ENCODE results near the gene OR6C70. TPM values are rescaled to one million over a fixed set of nuclear protein-coding genes. Genes with fewer than 3 reads are reported as not detected.

Gene OR6C70
- total RNA-seq, 1 experiment from 2014 or later = not detected

DNA sequence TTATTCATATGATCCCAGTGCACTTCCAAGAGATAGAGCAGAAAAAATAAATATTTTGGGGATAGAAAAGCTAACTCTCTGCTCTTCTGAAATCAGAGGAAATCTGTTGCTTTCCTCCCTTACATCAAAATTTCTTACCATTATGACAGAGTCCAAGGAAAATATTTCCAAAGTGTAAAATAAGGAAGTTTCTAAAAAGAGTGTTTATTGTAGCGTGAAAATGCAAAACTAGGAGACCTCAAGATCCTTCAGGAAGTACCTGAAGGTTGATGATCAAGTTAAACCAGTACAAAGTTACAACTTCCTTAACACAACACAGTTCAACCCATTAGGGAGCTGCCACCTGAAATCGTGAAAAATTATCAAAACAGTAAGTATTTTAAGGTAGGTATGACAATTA, 26.2 kb downstream of the OR6C70 start, which contains the start of gene OR6C2:
Gene OR6C2 (plus strand): TSS at position 301 of the 400 bp plus-strand sequence. CDS start 8,138 bp downstream, outside the sequence.
- peaks cover 40% of the 10 kb centered on the region for H3K9me3 Mint-ChIP-seq
- H3K27ac Mint-ChIP-seq = no peak within 1 kb of the TSS
- TF ChIP-seq, protein P1, sequence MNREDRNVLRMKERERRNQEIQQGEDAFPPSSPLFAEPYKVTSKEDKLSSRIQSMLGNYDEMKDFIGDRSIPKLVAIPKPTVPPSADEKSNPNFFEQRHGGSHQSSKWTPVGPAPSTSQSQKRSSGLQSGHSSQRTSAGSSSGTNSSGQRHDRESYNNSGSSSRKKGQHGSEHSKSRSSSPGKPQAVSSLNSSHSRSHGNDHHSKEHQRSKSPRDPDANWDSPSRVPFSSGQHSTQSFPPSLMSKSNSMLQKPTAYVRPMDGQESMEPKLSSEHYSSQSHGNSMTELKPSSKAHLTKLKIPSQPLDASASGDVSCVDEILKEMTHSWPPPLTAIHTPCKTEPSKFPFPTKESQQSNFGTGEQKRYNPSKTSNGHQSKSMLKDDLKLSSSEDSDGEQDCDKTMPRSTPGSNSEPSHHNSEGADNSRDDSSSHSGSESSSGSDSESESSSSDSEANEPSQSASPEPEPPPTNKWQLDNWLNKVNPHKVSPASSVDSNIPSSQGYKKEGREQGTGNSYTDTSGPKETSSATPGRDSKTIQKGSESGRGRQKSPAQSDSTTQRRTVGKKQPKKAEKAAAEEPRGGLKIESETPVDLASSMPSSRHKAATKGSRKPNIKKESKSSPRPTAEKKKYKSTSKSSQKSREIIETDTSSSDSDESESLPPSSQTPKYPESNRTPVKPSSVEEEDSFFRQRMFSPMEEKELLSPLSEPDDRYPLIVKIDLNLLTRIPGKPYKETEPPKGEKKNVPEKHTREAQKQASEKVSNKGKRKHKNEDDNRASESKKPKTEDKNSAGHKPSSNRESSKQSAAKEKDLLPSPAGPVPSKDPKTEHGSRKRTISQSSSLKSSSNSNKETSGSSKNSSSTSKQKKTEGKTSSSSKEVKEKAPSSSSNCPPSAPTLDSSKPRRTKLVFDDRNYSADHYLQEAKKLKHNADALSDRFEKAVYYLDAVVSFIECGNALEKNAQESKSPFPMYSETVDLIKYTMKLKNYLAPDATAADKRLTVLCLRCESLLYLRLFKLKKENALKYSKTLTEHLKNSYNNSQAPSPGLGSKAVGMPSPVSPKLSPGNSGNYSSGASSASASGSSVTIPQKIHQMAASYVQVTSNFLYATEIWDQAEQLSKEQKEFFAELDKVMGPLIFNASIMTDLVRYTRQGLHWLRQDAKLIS (CRISPR knock-in tag; IDR thresholded peaks at IDR 0.05; ENCODE audit: borderline replicate concordance) = no peak
- TF ChIP-seq ZNF396 (CRISPR knock-in tag; IDR thresholded peaks at IDR 0.05; ENCODE audit: borderline replicate concordance) (no peak), ZNF263 (CRISPR knock-in tag; IDR thresholded peaks at IDR 0.05; ENCODE audit: low read depth) (no peak), ZNF138 (CRISPR knock-in tag; conservative IDR thresholded peaks at IDR 0.05) (no peak), TP53 (CRISPR knock-in tag; IDR thresholded peaks at IDR 0.05) (no peak), FOXJ3 (CRISPR knock-in tag; IDR thresholded peaks at IDR 0.05; ENCODE audit: borderline replicate concordance) (no peak), RELA (CRISPR knock-in tag; IDR thresholded peaks at IDR 0.05; ENCODE audit: borderline replicate concordance) (no peak), HMGA2 (CRISPR knock-in tag; IDR thresholded peaks at IDR 0.05) (no peak), NR3C1 (CRISPR knock-in tag; conservative IDR thresholded peaks at IDR 0.05; ENCODE audit: low read depth) (no peak), FOXP1 (CRISPR knock-in tag; IDR thresholded peaks at IDR 0.05; ENCODE audit: borderline replicate concordance) (no peak)
- TF ChIP-seq, protein P2, sequence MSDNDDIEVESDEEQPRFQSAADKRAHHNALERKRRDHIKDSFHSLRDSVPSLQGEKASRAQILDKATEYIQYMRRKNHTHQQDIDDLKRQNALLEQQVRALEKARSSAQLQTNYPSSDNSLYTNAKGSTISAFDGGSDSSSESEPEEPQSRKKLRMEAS (CRISPR knock-in tag; IDR thresholded peaks at IDR 0.05) = no peak
- TF ChIP-seq, protein P3, sequence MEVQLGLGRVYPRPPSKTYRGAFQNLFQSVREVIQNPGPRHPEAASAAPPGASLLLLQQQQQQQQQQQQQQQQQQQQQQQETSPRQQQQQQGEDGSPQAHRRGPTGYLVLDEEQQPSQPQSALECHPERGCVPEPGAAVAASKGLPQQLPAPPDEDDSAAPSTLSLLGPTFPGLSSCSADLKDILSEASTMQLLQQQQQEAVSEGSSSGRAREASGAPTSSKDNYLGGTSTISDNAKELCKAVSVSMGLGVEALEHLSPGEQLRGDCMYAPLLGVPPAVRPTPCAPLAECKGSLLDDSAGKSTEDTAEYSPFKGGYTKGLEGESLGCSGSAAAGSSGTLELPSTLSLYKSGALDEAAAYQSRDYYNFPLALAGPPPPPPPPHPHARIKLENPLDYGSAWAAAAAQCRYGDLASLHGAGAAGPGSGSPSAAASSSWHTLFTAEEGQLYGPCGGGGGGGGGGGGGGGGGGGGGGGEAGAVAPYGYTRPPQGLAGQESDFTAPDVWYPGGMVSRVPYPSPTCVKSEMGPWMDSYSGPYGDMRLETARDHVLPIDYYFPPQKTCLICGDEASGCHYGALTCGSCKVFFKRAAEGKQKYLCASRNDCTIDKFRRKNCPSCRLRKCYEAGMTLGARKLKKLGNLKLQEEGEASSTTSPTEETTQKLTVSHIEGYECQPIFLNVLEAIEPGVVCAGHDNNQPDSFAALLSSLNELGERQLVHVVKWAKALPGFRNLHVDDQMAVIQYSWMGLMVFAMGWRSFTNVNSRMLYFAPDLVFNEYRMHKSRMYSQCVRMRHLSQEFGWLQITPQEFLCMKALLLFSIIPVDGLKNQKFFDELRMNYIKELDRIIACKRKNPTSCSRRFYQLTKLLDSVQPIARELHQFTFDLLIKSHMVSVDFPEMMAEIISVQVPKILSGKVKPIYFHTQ (CRISPR knock-in tag; IDR thresholded peaks at IDR 0.05) = no peak
- TF ChIP-seq, protein P4, sequence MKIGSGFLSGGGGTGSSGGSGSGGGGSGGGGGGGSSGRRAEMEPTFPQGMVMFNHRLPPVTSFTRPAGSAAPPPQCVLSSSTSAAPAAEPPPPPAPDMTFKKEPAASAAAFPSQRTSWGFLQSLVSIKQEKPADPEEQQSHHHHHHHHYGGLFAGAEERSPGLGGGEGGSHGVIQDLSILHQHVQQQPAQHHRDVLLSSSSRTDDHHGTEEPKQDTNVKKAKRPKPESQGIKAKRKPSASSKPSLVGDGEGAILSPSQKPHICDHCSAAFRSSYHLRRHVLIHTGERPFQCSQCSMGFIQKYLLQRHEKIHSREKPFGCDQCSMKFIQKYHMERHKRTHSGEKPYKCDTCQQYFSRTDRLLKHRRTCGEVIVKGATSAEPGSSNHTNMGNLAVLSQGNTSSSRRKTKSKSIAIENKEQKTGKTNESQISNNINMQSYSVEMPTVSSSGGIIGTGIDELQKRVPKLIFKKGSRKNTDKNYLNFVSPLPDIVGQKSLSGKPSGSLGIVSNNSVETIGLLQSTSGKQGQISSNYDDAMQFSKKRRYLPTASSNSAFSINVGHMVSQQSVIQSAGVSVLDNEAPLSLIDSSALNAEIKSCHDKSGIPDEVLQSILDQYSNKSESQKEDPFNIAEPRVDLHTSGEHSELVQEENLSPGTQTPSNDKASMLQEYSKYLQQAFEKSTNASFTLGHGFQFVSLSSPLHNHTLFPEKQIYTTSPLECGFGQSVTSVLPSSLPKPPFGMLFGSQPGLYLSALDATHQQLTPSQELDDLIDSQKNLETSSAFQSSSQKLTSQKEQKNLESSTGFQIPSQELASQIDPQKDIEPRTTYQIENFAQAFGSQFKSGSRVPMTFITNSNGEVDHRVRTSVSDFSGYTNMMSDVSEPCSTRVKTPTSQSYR (CRISPR knock-in tag; IDR thresholded peaks at IDR 0.05) = no peak
- TF ChIP-seq, protein P5, sequence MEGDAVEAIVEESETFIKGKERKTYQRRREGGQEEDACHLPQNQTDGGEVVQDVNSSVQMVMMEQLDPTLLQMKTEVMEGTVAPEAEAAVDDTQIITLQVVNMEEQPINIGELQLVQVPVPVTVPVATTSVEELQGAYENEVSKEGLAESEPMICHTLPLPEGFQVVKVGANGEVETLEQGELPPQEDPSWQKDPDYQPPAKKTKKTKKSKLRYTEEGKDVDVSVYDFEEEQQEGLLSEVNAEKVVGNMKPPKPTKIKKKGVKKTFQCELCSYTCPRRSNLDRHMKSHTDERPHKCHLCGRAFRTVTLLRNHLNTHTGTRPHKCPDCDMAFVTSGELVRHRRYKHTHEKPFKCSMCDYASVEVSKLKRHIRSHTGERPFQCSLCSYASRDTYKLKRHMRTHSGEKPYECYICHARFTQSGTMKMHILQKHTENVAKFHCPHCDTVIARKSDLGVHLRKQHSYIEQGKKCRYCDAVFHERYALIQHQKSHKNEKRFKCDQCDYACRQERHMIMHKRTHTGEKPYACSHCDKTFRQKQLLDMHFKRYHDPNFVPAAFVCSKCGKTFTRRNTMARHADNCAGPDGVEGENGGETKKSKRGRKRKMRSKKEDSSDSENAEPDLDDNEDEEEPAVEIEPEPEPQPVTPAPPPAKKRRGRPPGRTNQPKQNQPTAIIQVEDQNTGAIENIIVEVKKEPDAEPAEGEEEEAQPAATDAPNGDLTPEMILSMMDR (IDR thresholded peaks at IDR 0.05) = no peak
- TF ChIP-seq, protein P6, sequence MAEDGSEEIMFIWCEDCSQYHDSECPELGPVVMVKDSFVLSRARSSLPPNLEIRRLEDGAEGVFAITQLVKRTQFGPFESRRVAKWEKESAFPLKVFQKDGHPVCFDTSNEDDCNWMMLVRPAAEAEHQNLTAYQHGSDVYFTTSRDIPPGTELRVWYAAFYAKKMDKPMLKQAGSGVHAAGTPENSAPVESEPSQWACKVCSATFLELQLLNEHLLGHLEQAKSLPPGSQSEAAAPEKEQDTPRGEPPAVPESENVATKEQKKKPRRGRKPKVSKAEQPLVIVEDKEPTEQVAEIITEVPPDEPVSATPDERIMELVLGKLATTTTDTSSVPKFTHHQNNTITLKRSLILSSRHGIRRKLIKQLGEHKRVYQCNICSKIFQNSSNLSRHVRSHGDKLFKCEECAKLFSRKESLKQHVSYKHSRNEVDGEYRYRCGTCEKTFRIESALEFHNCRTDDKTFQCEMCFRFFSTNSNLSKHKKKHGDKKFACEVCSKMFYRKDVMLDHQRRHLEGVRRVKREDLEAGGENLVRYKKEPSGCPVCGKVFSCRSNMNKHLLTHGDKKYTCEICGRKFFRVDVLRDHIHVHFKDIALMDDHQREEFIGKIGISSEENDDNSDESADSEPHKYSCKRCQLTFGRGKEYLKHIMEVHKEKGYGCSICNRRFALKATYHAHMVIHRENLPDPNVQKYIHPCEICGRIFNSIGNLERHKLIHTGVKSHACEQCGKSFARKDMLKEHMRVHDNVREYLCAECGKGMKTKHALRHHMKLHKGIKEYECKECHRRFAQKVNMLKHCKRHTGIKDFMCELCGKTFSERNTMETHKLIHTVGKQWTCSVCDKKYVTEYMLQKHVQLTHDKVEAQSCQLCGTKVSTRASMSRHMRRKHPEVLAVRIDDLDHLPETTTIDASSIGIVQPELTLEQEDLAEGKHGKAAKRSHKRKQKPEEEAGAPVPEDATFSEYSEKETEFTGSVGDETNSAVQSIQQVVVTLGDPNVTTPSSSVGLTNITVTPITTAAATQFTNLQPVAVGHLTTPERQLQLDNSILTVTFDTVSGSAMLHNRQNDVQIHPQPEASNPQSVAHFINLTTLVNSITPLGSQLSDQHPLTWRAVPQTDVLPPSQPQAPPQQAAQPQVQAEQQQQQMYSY (CRISPR knock-in tag; IDR thresholded peaks at IDR 0.05) = no peak
- TF ChIP-seq, protein P7, sequence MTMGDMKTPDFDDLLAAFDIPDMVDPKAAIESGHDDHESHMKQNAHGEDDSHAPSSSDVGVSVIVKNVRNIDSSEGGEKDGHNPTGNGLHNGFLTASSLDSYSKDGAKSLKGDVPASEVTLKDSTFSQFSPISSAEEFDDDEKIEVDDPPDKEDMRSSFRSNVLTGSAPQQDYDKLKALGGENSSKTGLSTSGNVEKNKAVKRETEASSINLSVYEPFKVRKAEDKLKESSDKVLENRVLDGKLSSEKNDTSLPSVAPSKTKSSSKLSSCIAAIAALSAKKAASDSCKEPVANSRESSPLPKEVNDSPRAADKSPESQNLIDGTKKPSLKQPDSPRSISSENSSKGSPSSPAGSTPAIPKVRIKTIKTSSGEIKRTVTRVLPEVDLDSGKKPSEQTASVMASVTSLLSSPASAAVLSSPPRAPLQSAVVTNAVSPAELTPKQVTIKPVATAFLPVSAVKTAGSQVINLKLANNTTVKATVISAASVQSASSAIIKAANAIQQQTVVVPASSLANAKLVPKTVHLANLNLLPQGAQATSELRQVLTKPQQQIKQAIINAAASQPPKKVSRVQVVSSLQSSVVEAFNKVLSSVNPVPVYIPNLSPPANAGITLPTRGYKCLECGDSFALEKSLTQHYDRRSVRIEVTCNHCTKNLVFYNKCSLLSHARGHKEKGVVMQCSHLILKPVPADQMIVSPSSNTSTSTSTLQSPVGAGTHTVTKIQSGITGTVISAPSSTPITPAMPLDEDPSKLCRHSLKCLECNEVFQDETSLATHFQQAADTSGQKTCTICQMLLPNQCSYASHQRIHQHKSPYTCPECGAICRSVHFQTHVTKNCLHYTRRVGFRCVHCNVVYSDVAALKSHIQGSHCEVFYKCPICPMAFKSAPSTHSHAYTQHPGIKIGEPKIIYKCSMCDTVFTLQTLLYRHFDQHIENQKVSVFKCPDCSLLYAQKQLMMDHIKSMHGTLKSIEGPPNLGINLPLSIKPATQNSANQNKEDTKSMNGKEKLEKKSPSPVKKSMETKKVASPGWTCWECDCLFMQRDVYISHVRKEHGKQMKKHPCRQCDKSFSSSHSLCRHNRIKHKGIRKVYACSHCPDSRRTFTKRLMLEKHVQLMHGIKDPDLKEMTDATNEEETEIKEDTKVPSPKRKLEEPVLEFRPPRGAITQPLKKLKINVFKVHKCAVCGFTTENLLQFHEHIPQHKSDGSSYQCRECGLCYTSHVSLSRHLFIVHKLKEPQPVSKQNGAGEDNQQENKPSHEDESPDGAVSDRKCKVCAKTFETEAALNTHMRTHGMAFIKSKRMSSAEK (CRISPR knock-in tag; IDR thresholded peaks at IDR 0.05; ENCODE audit: borderline replicate concordance) = no peak
- CTCF ChIA-PET = interaction anchor here (0.6 kb wide), 1 partner anchor 43 kb away, joined by 3 read pairs; no protein-coding TSS in a partner anchor
- POLR2A ChIA-PET = no interaction called here
- DNase-seq (ENCODE audit: low spot score) (no peak), ATAC-seq (no peak)
- H3K27me3 Mint-ChIP-seq (ENCODE audit: low read depth) = no peaks in the 10 kb centered on the region; the same call in 1 of the 2 replicates
- H3K4me3 Mint-ChIP-seq = no peak within 1 kb of the TSS
- peaks cover 26% of the 10 kb centered on the region for H3K36me3 Mint-ChIP-seq
- H3K4me1 Mint-ChIP-seq = no peaks in the 10 kb centered on the region
